Endothelial cell (in vitro differentiated cells): ENCODE data around the gene PPP2R2C. TPM values are rescaled to one million over a fixed set of nuclear protein-coding genes. Genes with fewer than 3 reads are reported as not detected.

Experiments used
- DNase-seq: peaks from one replicate; pipeline ENCODE4 v3.0.0; 2021; ENCODE audit warnings: low spot score
- H3K27ac Mint-ChIP-seq: one replicate; pipeline ENCODE4 v1.8.0; 2021; ENCODE audit warnings: mixed read lengths, inconsistent platforms; ENCODE audit not compliant: unreplicated experiment
- H3K27me3 Mint-ChIP-seq: one replicate; pipeline ENCODE4 v1.8.0; 2021; ENCODE audit warnings: mild to moderate bottlenecking, moderate library complexity, mixed read lengths, inconsistent platforms; ENCODE audit not compliant: unreplicated experiment
- H3K36me3 Mint-ChIP-seq: one replicate; pipeline ENCODE4 v1.8.0; 2021; ENCODE audit warnings: mild to moderate bottlenecking, low read depth, mixed read lengths, inconsistent platforms; ENCODE audit not compliant: unreplicated experiment
- H3K4me1 Mint-ChIP-seq: one replicate; pipeline ENCODE4 v1.8.0; 2021; ENCODE audit warnings: mild to moderate bottlenecking, mixed read lengths, inconsistent platforms; ENCODE audit not compliant: unreplicated experiment
- H3K4me3 Mint-ChIP-seq: one replicate; pipeline ENCODE4 v1.8.0; 2021; ENCODE audit warnings: mild to moderate bottlenecking, mixed read lengths, inconsistent platforms; ENCODE audit not compliant: unreplicated experiment
- H3K9me3 Mint-ChIP-seq: one replicate; pipeline ENCODE4 v1.8.0; 2021; ENCODE audit warnings: mixed read lengths, inconsistent platforms; ENCODE audit not compliant: unreplicated experiment
- CTCF ChIP-seq: fragments of 200-600 bp; sonication (generic); IDR thresholded peaks from one replicate; pipeline ENCODE4 v1.5.0; 2021; ENCODE audit warnings: antibody characterized with exemption; ENCODE audit not compliant: unreplicated experiment
- long read RNA-seq: library from polyadenylated mRNA; unstranded; transcript quantifications from one replicate; pipeline ENCODE4 v2.0.0, GENCODE V29; 2020; ENCODE audit not compliant: unreplicated experiment
- total RNA-seq: library from RNA; stranded (reverse); fragmentation: NEBNext Ultra II Directional; extraction: Animal tissue kit (Norgen Biotek cat#: 25700); gene quantifications from one replicate; pipeline ENCODE4 v1.2.1, GENCODE V29; 2021; ENCODE audit not compliant: unreplicated experiment

The PPP2R2C gene
- total RNA-seq, result 1.7 TPM
- long read RNA-seq, result 0 reads

- peaks cover 3% of the 10 kb centered on the region for H3K4me1 Mint-ChIP-seq
- DNase-seq, result no peak
- peaks cover 13% of the 10 kb centered on the region for H3K27me3 Mint-ChIP-seq
- no peak within 1 kb of the TSS for H3K27ac Mint-ChIP-seq
- H3K36me3 Mint-ChIP-seq, result no peaks in the 10 kb centered on the region
- peak within 1 kb of the TSS; percentile 81 for H3K4me3 Mint-ChIP-seq
- no peaks in the 10 kb centered on the region for H3K9me3 Mint-ChIP-seq
- TF ChIP-seq CTCF, result no peak
These were observed at the start of gene PPP2R2C for GRCh38 chr4:6472387-6473263. PPP2R2C (minus strand) TSS chr4:6472614; CDS start chr4:6472229, 385 bp downstream.

DNA sequence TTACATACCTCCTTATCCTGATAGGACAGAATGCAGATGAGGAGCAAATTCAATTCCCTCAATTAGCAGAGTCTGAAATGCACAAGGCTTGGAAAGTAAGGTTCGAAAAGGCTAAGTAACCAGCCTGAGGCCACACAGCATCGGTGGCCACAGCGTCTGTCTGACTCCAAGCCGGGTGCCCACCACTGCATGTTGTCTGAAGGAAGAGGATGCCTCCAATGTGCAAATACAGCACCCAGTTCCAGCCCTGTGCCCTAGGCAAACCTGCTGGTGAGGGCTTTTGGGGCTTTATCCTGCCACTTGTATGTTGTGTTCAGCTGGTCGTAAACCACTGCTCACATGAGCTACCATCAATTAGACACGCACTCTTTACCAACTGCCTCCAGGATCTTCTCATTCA lies 48.6 kb upstream of the PPP2R2C start:
- no peaks in the 10 kb centered on the region for H3K9me3 Mint-ChIP-seq
- no peaks in the 10 kb centered on the region for H3K36me3 Mint-ChIP-seq
- no peak overlapping the region for H3K4me3 Mint-ChIP-seq
- no peaks in the 10 kb centered on the region for H3K4me1 Mint-ChIP-seq
- no peak for DNase-seq
- peaks cover 2% of the 10 kb centered on the region for H3K27me3 Mint-ChIP-seq
- no peak overlapping the region for H3K27ac Mint-ChIP-seq
- no peak for TF ChIP-seq CTCF

DNA sequence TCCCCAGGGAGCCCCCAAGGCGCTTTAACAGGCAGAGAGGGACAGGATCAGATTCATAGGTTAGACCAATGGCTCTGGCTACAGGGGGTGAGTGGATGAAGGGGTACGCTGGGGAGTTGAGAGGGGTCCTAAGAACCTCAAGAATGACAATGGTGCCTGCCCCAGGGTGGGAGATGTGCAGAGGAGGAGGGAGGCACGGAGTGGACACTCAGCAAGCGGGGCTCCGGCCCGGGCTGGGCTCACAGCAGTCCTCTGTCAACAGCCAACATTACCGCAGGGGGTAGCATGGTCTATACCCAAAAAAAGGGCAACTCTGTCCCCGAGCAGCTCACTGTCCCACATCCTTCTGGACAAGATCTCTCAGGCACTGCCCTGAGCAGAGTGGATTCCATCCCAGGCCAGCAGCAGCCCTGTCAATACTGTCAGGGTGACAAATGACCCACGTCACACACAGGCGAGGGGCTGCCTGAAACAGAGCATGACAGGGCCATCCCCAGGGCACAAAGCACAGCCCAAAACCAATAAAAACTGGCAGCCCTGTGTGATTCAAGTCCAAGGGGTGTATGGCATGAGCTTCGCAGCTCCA lies 47.7 kb upstream of the PPP2R2C start:
- Mint-ChIP-seq H3K36me3 (no peaks in the 10 kb centered on the region), H3K27me3 (peaks cover 2% of the 10 kb centered on the region), H3K27ac (no peak overlapping the region), H3K4me1 (no peaks in the 10 kb centered on the region), H3K4me3 (no peak overlapping the region), H3K9me3 (no peaks in the 10 kb centered on the region)
- no peak for DNase-seq
- no peak for TF ChIP-seq CTCF

GRCh38 chr4:6517171-6517570 lies 44.8 kb upstream of the PPP2R2C start:
- H3K9me3 Mint-ChIP-seq, result peaks cover 5% of the 10 kb centered on the region
- H3K27ac Mint-ChIP-seq, result no peak overlapping the region
- H3K36me3 Mint-ChIP-seq, result no peaks in the 10 kb centered on the region
- no peaks in the 10 kb centered on the region for H3K4me1 Mint-ChIP-seq
- no peak overlapping the region for H3K4me3 Mint-ChIP-seq
- no peak for TF ChIP-seq CTCF
- peaks cover 2% of the 10 kb centered on the region for H3K27me3 Mint-ChIP-seq
- DNase-seq, result no peak

DNA sequence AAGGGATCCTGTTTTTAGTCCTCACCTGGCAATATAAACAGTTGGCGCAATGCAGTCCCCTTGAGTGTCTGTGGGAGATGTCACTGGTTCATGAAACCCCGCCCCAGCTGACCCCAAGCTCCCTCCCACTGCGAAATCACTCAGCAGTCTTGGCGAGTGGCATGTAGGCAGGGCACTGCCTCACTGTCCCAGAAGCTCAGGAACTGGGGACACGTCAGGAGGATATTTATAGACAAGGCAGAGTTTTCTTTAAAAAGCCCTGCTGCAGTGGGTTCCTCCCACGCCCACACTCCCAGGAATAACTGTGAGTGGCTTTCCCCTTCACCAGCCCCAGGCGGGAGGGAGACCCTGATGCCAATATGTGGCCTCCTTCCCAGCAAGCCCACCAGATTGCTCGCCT lies 44.3 kb upstream of the PPP2R2C start:
- H3K36me3 Mint-ChIP-seq, result no peaks in the 10 kb centered on the region
- H3K9me3 Mint-ChIP-seq, result peaks cover 5% of the 10 kb centered on the region
- no peak for TF ChIP-seq CTCF
- H3K27me3 Mint-ChIP-seq, result peaks cover 2% of the 10 kb centered on the region
- no peaks in the 10 kb centered on the region for H3K4me1 Mint-ChIP-seq
- H3K4me3 Mint-ChIP-seq, result no peak overlapping the region
- DNase-seq, result no peak
- no peak overlapping the region for H3K27ac Mint-ChIP-seq
